Measurements from ENCODE around the gene DGKG.
A peak's percentile ranks its signal among the peaks of the same experiment; 100 is the strongest.

Gene DGKG

GRCh38 chr3:186241910-186242821, 119.9 kb downstream of the DGKG start:
- Histone ChIP-seq H3K4me3 (replicated peaks; ENCODE audit: insufficient read depth, low read length) (peak overlapping the region; percentile 17), H3K27ac (replicated peaks) (peak overlapping the region; percentile 36; the same call in 1 of the 2 replicates), H3K27me3 (ENCODE audit: insufficient read depth, poor library complexity, severe bottlenecking) (no peaks in the 10 kb centered on the region)
- TF ChIP-seq POLR2AphosphoS5 (IDR thresholded peaks at IDR 0.05; ENCODE audit: low read depth) (no peak), CTCF (IDR thresholded peaks at IDR 0.05; ENCODE audit: insufficient read depth, low read length) (peak; percentile 76)
- peak; percentile 73 to 77 for DNase-seq (ENCODE audit: low read depth in 1 of 2, low spot score in 1 of 2)

- TF ChIP-seq POLR2AphosphoS5 (IDR thresholded peaks at IDR 0.05; ENCODE audit: low read depth) = no peak
- no peak for TF ChIP-seq GABPA (IDR thresholded peaks at IDR 0.05; ENCODE audit: low read depth)
- TF ChIP-seq REST (IDR thresholded peaks at IDR 0.05; ENCODE audit: insufficient replicate concordance, low read depth) = no peak
- TF ChIP-seq SPI1 (IDR thresholded peaks at IDR 0.05; ENCODE audit: borderline replicate concordance, low read depth) = no peak
- TF ChIP-seq CTCF (IDR thresholded peaks at IDR 0.05; ENCODE audit: insufficient read depth, low read length) = no peak
- Histone ChIP-seq H3K27me3 (ENCODE audit: insufficient read depth, poor library complexity, severe bottlenecking) (no peaks in the 10 kb centered on the region), H3K4me3 (replicated peaks; ENCODE audit: insufficient read depth, low read length) (no peak overlapping the region), H3K27ac (replicated peaks) (no peak overlapping the region)
- no peak for DNase-seq (ENCODE audit: low read depth in 1 of 2, low spot score in 1 of 2)
These were observed 122.7 kb downstream of the DGKG start for GRCh38 chr3:186239321-186239720.

- no peak for TF ChIP-seq REST (IDR thresholded peaks at IDR 0.05; ENCODE audit: insufficient replicate concordance, low read depth)
- TF ChIP-seq GABPA (IDR thresholded peaks at IDR 0.05; ENCODE audit: low read depth) = no peak
- TF ChIP-seq CTCF (IDR thresholded peaks at IDR 0.05; ENCODE audit: insufficient read depth, low read length) = no peak
- Histone ChIP-seq H3K27ac (replicated peaks) (no peak overlapping the region), H3K27me3 (ENCODE audit: insufficient read depth, poor library complexity, severe bottlenecking) (no peaks in the 10 kb centered on the region), H3K4me3 (replicated peaks; ENCODE audit: insufficient read depth, low read length) (no peak overlapping the region)
- no peak for DNase-seq (ENCODE audit: low read depth in 1 of 2, low spot score in 1 of 2)
These were observed 124.1 kb downstream of the DGKG start for GRCh38 chr3:186237915-186238314.

Data from HL-60 (cell line).